Keratinocyte (primary cell): ENCODE data around the gene PRKAG2. TPM values are rescaled to one million over a fixed set of nuclear protein-coding genes. Genes with fewer than 3 reads are reported as not detected.
A peak's percentile ranks its signal among the peaks of the same experiment; 100 is the strongest.

Source experiments
- DNase-seq: peaks from one replicate; pipeline ENCODE4 v3.0.0-alpha.2; 2011; ENCODE audit warnings: low read depth, missing footprints, low spot score
- FAIRE-seq: peaks from 2 replicates; lab custom pipeline; 2011; peaks lifted over from hg19 to GRCh38; lab: Jason Lieb, UNC
- H2AFZ ChIP-seq: 2 replicates; pipeline ENCODE4 v1.6.0; 2012; ENCODE audit warnings: low read length, control low read depth, inconsistent platforms; ENCODE audit not compliant: control insufficient read depth
- H3K27ac ChIP-seq: 2 replicates; pipeline ENCODE4 v1.5.1; 2011; ENCODE audit warnings: low read length; ENCODE audit not compliant: control insufficient read depth, insufficient read depth
- H3K27me3 ChIP-seq: 3 replicates; pipeline ENCODE4 v1.6.0; 2011; ENCODE audit warnings: low read length; ENCODE audit not compliant: control insufficient read depth, insufficient read depth; ENCODE audit errors: extremely low read depth
- H3K36me3 ChIP-seq, 2 experiments: 2 replicates in 1 of 2; 3 replicates in 1 of 2; pipeline ENCODE4 v1.5.1; 2011; ENCODE audit warnings: low read length in 2 of 2, mild to moderate bottlenecking in 1 of 2; ENCODE audit not compliant: control insufficient read depth in 2 of 2, insufficient read depth in 2 of 2; ENCODE audit errors: extremely low read depth in 1 of 2
- H3K4me1 ChIP-seq: 3 replicates; pipeline ENCODE4 v1.5.1; 2011; ENCODE audit warnings: low read length; ENCODE audit not compliant: control insufficient read depth, insufficient read depth; ENCODE audit errors: extremely low read depth
- H3K4me2 ChIP-seq: 3 replicates; pipeline ENCODE4 v1.6.0; 2011; ENCODE audit warnings: low read depth, low read length; ENCODE audit not compliant: control insufficient read depth, insufficient read depth; ENCODE audit errors: extremely low read depth
- H3K4me3 ChIP-seq, 3 experiments: fragments of 200-600 bp in 1 of 3; sonication (generic) in 1 of 3; 2 replicates in 2 of 3; 3 replicates in 1 of 3; pipeline ENCODE4 v1.5.1; 2011 to 2016; ENCODE audit warnings: low read length in 3 of 3, mild to moderate bottlenecking in 3 of 3, control low read depth in 2 of 3, inconsistent platforms in 1 of 3, low read depth in 1 of 3, mixed read lengths in 1 of 3, mixed run types in 1 of 3, moderate library complexity in 1 of 3; ENCODE audit not compliant: control insufficient read depth in 2 of 3, insufficient read depth in 2 of 3; ENCODE audit errors: extremely low read depth in 1 of 3
- H3K79me2 ChIP-seq: 2 replicates; pipeline ENCODE4 v1.6.0; 2012; ENCODE audit warnings: low read length; ENCODE audit not compliant: control insufficient read depth, insufficient read depth
- H3K9ac ChIP-seq: 3 replicates; pipeline ENCODE4 v1.6.0; 2011; ENCODE audit warnings: low read length; ENCODE audit not compliant: control insufficient read depth, insufficient read depth; ENCODE audit errors: extremely low read depth
- H3K9me1 ChIP-seq: 3 replicates; pipeline ENCODE4 v1.6.0; 2011; ENCODE audit warnings: low read length; ENCODE audit not compliant: control insufficient read depth, insufficient read depth; ENCODE audit errors: extremely low read depth
- H3K9me3 ChIP-seq: 2 replicates; pipeline ENCODE4 v1.5.1; 2012; ENCODE audit warnings: low read depth, low read length; ENCODE audit not compliant: control insufficient read depth
- H4K20me1 ChIP-seq: 3 replicates; pipeline ENCODE4 v1.6.0; 2011; ENCODE audit warnings: low read length; ENCODE audit not compliant: control insufficient read depth, insufficient read depth; ENCODE audit errors: extremely low read depth
- EZH2 ChIP-seq: IDR thresholded peaks from one replicate; pipeline ENCODE4 v1.6.1; 2012; ENCODE audit warnings: inconsistent platforms, mild to moderate bottlenecking, low read length, moderate library complexity
- dilution Hi-C: fragments of 300-500 bp; cut with MboI; formaldehyde crosslinking; loops from one replicate; pipeline ENCODE4 v1.7.0; 2020; ENCODE audit warnings: low sequenced_read_pairs; ENCODE audit not compliant: extremely low pct_ligation_motif_present
- polyA plus RNA-seq, 5 experiments: library from polyadenylated mRNA; depleted of rRNA in 3 of 5; stranded (reverse) in 3 of 5; stranded (forward) in 1 of 5; unstranded in 1 of 5; fragments of >200 nt; gene quantifications; 1 replicate in 1 of 5; 2 replicates in 3 of 5; 3 replicates in 1 of 5; pipeline versions ENCODE4 v1.2.1 to v1.2.3, GENCODE V29; 2011 to 2012; ENCODE audit warnings: missing spikeins in 2 of 5, low read depth in 1 of 5, low replicate concordance in 1 of 5
- TF ChIP-seq, protein P1 (sequence below), 3 experiments: IDR thresholded peaks in 1 of 3; conservative IDR thresholded peaks in 1 of 3; optimal IDR thresholded peaks in 1 of 3; 2 replicates in 2 of 3; 3 replicates in 1 of 3; pipeline versions ENCODE3 to v1.5.1; 2011; ENCODE audit warnings: low read length in 3 of 3, mild to moderate bottlenecking in 3 of 3, moderate library complexity in 2 of 3, control low read depth in 1 of 3, inconsistent platforms in 1 of 3; ENCODE audit not compliant: insufficient read depth in 2 of 3; ENCODE audit errors: extremely low read depth in 1 of 3

The PRKAG2 gene
- polyA plus RNA-seq, 1 donor (not counting 4 experiments of a cell fraction or from before 2014, with no cell fraction given): 39.5 TPM

DNA sequence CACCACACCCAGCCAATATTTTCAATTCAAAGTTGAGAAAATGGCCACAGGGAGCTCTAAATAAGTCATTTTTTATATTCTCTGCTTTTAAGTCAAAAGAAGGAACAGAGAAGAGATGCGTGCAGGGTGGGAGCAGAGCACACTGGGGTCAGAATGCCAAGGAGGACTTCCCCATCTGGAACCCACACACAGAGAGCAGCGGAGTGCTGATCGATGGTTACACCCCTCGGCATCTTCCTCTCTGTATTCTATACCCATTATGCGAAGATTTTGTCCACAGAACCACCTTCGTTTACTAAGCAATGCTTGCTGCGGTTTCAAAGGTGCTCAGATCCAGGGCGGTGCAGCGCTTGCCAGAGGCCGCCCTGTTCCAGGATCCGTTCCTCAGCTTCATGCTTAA lies 265.9 kb downstream of the PRKAG2 start:
- TF ChIP-seq, protein P1, sequence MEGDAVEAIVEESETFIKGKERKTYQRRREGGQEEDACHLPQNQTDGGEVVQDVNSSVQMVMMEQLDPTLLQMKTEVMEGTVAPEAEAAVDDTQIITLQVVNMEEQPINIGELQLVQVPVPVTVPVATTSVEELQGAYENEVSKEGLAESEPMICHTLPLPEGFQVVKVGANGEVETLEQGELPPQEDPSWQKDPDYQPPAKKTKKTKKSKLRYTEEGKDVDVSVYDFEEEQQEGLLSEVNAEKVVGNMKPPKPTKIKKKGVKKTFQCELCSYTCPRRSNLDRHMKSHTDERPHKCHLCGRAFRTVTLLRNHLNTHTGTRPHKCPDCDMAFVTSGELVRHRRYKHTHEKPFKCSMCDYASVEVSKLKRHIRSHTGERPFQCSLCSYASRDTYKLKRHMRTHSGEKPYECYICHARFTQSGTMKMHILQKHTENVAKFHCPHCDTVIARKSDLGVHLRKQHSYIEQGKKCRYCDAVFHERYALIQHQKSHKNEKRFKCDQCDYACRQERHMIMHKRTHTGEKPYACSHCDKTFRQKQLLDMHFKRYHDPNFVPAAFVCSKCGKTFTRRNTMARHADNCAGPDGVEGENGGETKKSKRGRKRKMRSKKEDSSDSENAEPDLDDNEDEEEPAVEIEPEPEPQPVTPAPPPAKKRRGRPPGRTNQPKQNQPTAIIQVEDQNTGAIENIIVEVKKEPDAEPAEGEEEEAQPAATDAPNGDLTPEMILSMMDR (optimal IDR thresholded peaks at IDR 0.05 in 1 of 3, IDR thresholded peaks at IDR 0.05 in 1 of 3, conservative IDR thresholded peaks at IDR 0.05 in 1 of 3; ENCODE audit: extremely low read depth in 1 of 3, insufficient read depth in 2 of 3, low read length in 3 of 3): no peak
- no peak for TF ChIP-seq EZH2
- H4K20me1 ChIP-seq: no peaks in the 10 kb centered on the region
- no peak overlapping the region for H3K9ac ChIP-seq
- no peak overlapping the region for H2AFZ ChIP-seq
- no peaks in the 10 kb centered on the region for H3K9me3 ChIP-seq
- FAIRE-seq (no peak), DNase-seq (no peak)
- peaks cover 0 to 3% of the 10 kb centered on the region in 2 experiments for H3K36me3 ChIP-seq
- H3K4me1 ChIP-seq: peaks cover 18% of the 10 kb centered on the region
- dilution Hi-C loops: no loop called here
- no peak overlapping the region for H3K27ac ChIP-seq
- no peak overlapping the region for H3K4me2 ChIP-seq
- no peaks in the 10 kb centered on the region for H3K27me3 ChIP-seq
- H3K4me3 ChIP-seq: no peak overlapping the region
- peaks cover 65% of the 10 kb centered on the region for H3K79me2 ChIP-seq
- H3K9me1 ChIP-seq: no peaks in the 10 kb centered on the region

DNA sequence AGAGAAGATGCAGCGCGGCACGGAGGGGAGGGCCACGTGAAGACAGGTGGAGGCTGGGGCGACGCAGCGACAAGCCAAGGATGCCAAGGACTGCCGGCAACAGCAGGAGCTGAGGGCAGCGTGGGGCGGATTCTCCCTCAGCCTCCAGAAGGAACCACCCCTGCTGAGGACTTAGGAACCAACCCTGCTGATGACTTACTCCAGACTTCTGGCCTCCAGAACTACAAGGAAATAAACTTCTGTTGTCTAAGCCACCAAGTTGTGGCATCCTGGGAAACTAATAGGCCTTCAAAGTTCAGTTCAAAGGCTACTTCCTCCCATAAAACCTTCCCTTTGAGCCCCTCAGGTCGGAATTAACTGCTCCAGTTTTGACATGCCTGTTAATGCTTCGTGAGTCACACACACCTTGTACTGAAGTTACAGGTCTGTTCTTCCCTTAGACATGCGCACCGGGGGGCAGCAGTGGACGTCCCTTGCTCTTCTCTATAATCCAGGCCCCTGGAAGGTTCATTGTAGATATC lies 268.8 kb downstream of the PRKAG2 start:
- Histone ChIP-seq H3K4me3 (no peak overlapping the region), H3K36me3 (peaks cover 0 to 2% of the 10 kb centered on the region in 2 experiments), H4K20me1 (no peaks in the 10 kb centered on the region), H3K9me1 (no peaks in the 10 kb centered on the region), H3K4me2 (peak overlapping the region; percentile 56), H3K27me3 (no peaks in the 10 kb centered on the region), H3K9me3 (no peaks in the 10 kb centered on the region), H3K4me1 (peaks cover 18% of the 10 kb centered on the region), H3K27ac (peak overlapping the region; percentile 42), H2AFZ (no peak overlapping the region), H3K9ac (peak overlapping the region; percentile 43), H3K79me2 (peaks cover 58% of the 10 kb centered on the region)
- dilution Hi-C loops: no loop called here
- TF ChIP-seq, protein P1 (optimal IDR thresholded peaks at IDR 0.05 in 1 of 3, IDR thresholded peaks at IDR 0.05 in 1 of 3, conservative IDR thresholded peaks at IDR 0.05 in 1 of 3; ENCODE audit: extremely low read depth in 1 of 3, insufficient read depth in 2 of 3, low read length in 3 of 3): peak in 2 of 3 experiments; percentile 20 to 54
- no peak for TF ChIP-seq EZH2
- FAIRE-seq (peak; percentile 97), DNase-seq (no peak)
